Posterior vena cava (tissue), 2 donors: ENCODE results near the gene NPAS3. TPM values are rescaled to one million over a fixed set of nuclear protein-coding genes. Genes with fewer than 3 reads are reported as not detected.
"Not testable (repeated sequence)": the region's sequence is repeated elsewhere in the genome, so short reads cannot be mapped to it uniquely, and the experiment has no call there.

Experiments used
- DNase-seq: peaks from one replicate; pipeline ENCODE4 v3.0.0-alpha.2; 2020; ENCODE audit warnings: low spot score
- intact Hi-C, 2 donors: fragments of 100-400 bp; cut with DNase I; formaldehyde crosslinking; loops; one replicate each; pipeline versions ENCODE4 v1.14.1 to v1.14.2; 2022 to 2023
- total RNA-seq, 2 donors: library from RNA; stranded (reverse); fragmentation: NEBNext Ultra II Directional; extraction: Animal tissue kit (Norgen Biotek cat#: 25700); gene quantifications; one replicate each; pipeline ENCODE4 v1.2.1, GENCODE V29; 2021
- donor health status: DM: yes; HTN: yes; CAD: no.
- donor health status: DM: yes; HTN: yes; CAD: no.

The NPAS3 gene
- total RNA-seq, 2 donors from 2014 or later = 1.3 to 2.6 TPM

DNA sequence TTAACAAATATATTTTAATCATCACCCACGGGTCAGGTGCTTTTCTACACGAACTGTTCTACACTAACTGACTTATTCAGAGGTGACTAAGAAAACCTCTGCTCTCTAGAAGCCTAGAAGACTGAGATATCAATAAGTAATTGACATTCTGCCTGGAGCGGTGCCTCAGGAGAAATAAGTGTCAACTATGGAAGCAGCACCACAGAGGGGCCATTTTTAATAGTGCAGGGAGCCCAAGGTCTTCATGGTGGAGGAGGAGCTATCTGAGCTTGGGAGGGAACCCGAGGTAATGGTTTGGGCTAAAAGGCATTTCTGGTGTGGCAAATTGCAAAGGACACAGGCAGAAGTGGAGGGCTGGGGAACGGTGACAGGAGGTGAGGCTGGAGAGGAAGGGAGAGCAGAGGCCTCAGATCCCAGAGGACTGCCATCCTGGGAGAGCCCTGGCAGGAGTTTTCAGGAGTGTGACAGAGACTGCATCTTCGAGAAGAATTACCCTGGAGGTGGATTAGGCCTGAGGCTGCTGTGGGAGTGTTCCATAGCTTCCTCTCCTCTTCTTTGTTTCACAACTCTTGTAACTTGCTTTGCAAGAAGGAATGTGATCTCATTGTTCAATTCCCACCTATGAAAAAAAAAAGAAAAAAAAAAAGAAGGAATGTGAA lies 123.1 kb downstream of the NPAS3 start:
- intact Hi-C loops = no loop called here
- DNase-seq = no peak

DNA sequence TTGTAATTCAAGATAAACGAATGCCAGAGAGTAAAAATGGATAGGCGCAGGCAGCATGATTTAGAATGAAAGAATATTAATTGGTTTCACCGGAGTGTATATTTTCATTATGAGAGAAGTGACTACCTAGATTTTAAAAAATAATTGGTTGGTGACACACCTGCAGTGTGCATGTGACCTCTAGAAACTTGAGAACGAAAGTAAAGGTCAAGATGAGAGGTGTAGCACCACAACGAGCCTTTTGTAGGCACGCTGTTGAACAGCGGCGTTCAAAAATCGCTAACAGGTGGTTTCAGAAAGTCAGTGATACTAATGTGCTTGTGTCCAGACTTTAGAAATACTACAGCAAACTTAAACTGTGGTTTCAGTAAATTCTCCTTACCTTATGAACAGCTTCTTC lies 123.8 kb downstream of the NPAS3 start:
- no peak for DNase-seq
- intact Hi-C loops = no loop called here

DNA sequence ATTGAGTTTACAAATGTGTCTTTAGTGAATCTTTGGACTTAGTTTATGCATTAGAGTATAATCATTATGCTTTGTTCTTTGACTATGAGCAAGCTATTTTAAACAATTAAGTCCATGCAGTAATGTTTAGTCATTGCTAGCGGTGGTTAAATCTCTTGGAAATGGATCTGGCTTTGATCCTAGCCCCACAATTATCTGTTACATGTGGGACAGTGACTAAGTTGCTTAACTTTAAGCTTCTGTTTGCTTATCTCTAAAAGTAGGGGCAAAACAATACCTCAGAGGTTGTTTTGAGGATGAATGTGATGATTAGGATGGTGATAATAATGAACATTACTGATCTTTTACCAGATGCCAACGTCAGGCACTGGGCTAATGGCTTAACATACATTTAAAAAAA lies 124.2 kb downstream of the NPAS3 start:
- DNase-seq = no peak
- intact Hi-C loops = no loop called here

DNA sequence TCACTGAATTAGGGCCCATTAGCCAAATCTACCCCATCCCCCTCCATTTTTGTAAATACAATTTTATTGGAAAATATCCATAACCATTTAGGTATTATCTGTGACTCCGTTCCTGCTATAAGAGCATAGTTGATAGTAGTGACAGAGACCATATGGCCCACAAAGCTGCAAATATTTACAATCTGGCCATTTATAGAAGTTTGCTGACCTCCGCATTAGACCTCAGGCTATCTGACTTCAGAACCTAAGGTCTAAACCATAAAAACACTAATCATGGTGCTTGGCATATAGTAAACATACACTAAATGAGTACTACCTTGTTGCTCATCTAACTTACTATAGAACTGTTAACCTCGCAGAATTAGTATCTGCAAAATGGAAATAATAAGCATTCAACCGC lies 124.8 kb downstream of the NPAS3 start:
- intact Hi-C loops = no loop called here
- DNase-seq = no peak

DNA sequence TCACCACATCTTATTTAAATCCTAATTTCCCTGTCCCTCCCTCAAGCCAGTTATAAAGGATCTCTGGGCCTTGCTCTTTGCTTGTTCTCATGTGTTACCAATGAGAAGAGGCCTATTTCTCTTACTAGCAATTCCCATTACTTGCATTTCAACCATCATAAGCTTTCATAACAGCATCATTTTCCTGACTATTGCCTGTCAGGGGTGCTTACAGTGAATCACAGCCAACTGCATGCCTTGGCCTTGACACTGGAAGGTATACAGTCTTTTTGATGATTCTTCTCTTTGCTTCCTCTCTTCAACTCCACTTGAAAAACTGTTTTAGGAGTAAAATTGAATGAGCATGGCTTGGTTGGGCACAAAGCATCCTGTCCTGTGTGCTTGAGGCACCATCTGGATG lies 127.0 kb downstream of the NPAS3 start:
- no peak for DNase-seq
- intact Hi-C loops = no loop called here

DNA sequence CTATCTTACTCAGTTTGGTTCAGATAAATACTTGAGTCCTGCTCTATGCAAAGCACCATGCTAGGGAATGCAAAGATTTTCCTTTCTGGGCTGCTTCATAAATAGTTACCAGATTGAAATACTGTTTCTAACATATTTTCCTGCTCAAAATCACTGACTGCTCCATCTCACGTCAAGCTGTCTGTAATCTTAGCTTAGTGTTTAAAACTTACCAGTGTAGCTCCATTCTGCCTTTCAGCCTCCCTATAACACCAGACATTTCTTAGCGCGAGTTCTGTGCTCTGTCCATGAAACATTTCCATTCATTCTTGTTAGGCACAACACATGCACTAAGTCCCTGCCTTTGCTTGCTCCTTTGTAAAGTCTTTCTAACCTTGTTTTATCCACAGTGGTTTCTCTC lies 129.4 kb downstream of the NPAS3 start:
- intact Hi-C loops = no loop called here
- DNase-seq = no peak

DNA sequence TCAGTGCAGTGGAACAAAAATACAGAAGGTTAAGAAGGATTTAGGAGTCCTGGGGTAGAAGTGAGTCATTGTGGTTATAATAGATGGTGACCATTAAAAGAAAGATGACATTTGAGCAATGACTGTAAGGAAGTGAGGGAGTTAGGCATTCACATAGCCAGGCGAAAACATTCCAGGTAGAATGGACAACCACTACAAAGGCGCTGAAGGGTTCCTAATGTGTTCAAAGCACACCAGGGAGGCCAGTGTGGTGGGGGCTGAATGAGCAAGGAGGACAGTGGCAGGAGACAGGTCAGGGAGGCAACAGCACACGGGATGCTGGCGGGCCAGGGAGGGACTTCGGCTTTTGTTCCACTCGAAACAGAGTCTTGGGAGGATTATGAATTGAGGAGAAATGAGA lies 129.9 kb downstream of the NPAS3 start:
- intact Hi-C loops = no loop called here

DNA sequence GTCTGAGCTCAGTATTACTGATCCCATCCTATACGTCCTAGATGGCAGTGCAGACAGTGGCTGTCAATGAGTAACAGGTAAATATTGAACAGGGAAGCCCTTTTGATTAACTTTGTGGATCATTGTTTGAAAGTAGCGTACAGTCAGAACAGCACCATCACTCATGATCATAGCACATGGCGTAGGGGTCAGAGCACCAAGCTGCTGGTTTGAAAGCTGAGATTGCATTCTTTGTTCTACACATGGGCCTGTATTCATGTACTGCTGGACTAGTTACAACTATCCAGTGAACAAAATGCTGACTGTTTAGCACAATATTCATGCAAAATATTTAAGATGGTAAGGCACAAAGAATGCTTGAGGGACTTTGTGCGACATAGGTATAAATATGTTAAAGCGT lies 131.8 kb downstream of the NPAS3 start:
- DNase-seq = no peak

More for the DNA sequence above, 129.9 kb downstream of the NPAS3 start:
- no peak for DNase-seq

DNA sequence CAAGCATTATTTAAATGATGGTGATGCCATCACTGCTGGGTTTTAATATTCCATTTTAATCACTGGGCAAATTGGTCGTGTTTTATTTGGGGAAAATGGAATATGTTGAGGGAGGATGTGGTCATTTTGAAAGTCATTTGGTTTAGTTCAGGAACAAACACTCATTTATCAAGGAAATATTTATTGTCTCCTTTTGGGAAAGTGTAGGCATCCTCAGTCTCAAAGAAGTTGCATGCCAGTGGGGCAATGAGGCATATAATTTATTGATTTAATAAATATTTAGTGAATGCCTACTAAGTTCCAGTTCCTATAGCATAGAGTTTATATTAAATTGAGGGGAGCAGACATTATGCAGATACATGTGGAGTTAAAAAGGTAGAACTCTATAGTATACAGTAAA lies 134.3 kb downstream of the NPAS3 start:
- DNase-seq = no peak
- intact Hi-C loops = no loop called here

More for the DNA sequence above, 131.8 kb downstream of the NPAS3 start:
- intact Hi-C loops = no loop called here

DNA sequence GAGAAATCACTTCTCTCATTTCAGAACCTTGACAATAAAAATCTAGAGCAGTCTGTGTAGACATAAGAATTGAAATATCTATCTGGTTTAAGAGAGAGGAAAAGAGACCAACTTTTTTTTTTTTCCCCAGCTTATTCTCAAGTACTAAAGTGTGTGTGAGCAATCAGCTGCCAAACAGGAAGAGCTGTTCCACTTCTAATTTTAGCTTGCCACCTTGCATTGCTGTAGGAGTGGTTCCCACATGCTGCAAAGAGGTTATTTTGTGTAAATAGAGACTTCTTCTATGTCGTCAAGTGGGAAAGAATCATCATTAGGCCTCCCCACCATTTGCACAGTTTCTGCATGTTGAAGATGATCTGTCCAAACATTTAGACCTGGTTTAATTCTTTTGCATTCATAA lies 142.6 kb downstream of the NPAS3 start:
- DNase-seq = no peak
- intact Hi-C loops = no loop called here

DNA sequence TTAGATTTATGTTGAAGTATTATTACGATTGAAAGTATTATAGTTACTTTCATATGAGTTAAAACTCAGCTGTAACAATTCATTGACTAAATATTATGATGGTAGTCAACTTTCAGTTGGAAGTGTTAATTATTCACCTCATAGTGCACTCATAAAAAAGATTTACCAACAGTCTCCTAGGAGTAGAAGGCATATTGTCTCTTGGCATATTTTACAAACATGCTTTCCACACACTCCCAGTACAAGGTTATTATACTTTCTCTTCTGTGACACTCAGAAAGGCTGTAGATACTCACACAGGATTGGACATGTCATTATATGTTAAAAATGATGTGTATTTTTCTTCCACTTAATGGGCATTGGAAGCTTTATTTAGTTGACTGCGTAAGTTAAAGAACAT lies 147.1 kb downstream of the NPAS3 start:
- intact Hi-C loops = no loop called here
- DNase-seq = no peak

DNA sequence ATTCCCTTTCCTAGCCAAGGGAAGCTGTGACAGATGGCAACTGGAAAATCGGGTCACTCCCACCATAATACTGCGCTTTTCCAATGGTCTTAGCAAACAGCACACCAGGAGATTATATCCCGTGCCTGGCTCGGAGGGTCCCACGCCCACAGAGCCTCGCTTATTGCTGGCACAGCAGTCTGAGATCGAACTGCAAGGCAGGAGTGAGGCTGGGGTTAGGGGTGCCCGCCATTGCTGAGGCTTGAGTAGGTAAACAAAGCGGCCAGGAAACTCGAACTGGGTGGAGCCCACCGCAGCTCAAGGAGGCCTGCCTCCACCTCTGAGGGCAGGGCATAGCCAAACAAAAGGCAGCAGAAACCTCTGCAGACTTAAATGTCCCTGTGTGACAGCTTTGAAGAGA lies 149.6 kb downstream of the NPAS3 start:
- intact Hi-C loops, DNase-seq: not testable (repeated sequence)

DNA sequence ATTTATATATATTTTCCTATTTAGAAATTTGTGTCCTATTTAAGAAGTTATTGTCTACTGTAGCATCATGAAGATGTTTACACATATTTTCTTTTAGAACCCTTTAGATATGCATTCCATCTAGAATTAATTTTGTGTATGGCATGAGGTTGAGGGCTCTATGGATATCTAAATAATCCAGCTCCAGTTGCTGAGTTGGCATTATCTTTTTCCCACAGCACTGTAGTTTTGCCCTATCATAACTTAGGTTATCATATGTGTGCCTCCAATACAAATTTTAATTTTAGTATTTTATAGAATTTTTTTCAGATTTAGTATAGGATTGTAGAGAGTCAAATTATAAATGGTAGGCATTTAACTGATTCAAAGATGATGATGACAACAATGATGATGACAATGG lies 159.3 kb downstream of the NPAS3 start:
- no peak for DNase-seq
- intact Hi-C loops = no loop called here

DNA sequence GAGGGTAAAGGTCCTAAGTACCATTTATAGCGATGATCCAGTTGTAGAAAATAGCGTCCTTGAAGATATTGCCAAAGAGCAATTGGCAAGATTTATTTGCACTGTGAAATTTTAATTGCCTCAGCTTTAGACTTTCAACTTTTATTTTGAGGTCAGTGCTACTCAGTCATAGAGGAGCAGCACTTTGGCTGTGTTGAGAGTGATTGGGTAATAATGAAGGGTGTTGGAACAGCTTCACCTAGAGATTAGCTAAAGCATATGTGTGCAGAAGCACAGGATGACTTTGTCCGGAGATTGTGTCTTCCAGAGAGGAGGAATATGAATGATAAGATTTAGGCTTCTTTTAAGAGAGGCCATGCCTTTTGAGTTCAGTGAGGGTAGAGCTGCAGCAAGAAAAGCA lies 164.8 kb downstream of the NPAS3 start:
- intact Hi-C loops = no loop called here
- DNase-seq = no peak

DNA sequence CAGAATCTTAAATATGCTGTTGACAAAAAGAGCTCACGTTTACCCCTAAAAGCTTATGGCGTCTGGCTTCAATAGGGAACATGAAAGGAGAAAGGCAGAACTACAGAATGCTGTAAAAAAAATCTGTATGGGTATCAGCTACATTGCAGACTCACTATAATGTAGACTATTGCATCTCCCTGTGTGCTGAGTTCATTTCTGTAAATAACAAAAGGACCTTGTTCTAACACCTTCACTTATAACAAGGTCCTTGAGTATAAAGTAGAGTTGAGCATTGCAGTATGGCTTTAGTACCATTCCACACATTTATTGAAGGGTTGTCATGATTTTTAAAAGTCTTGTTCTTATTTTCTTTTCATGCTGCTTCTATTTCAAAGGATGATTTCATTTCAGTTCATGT lies 165.3 kb downstream of the NPAS3 start:
- DNase-seq = no peak
- intact Hi-C loops = no loop called here

DNA sequence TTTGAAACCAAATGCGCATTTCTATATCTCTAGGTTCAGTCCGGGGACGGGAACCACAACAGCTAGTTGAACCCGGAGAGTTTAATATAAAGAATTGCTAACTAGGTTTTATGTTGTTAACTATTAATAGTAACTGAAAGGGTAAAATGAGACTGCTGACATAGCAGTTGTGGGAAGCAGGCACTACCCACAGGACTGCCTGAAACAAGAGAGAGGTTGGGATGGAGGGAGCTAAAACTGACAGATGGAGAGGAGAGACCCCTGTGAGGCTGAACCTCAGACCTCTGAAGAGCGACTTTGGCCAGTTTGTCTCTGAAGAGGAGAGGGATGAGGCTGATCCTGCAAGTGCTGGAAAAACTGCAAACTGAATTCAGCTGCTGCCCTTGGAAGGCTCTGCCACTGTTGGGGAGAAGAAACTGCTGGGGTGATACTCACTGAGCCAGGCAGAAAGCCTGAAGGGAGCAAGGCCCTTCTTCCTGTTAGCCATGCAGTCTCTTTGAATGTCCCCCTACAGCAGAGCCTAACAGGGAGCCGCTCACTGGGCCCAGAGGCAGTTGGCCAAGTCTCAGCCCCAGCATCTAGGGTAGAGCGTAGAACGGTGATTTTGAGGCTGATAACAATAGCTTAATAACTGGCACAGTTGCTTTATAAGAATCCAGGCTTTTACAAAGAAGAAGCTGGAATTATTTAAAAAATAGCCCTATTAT lies 172.2 kb downstream of the NPAS3 start:
- intact Hi-C loops = no loop called here
- no peak for DNase-seq

DNA sequence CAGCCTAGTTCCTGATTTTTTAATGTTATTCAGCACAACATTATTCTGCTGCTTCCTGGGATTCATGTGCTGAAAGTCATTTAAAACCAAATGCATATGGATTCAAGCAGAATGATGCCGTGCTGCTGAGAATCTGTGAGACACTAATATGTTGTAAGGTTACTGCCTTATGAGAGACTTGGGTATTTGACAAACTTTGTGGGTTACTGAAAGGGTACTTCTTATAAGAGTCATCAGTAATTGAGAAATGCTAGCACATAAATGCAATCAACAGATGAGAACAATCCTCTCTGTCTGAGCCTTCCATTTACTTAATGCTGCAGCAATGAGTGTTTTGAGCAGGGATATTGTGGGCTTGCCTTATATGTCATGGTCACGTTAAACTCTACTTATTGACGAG lies 175.7 kb downstream of the NPAS3 start:
- intact Hi-C loops = no loop called here
- no peak for DNase-seq

DNA sequence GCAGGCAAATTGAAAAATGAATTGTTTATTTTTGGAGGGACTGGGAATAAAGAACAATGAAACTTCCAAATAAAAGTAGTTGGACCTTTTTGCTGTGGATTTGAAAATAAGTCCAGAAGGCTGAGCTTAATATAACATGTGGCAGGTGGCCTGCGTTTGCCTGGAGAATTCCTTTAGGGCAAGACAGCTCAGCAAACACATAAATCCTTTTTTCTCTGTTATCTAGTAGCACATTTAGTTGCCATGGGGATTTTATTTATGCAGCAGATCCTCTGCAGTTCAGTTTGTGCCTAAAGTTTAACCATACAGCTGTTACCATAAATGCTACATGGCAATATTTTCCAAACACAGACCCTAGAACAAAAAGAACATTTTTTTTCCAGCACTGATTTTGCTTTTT lies 180.0 kb downstream of the NPAS3 start:
- DNase-seq = no peak
- intact Hi-C loops = no loop called here

DNA sequence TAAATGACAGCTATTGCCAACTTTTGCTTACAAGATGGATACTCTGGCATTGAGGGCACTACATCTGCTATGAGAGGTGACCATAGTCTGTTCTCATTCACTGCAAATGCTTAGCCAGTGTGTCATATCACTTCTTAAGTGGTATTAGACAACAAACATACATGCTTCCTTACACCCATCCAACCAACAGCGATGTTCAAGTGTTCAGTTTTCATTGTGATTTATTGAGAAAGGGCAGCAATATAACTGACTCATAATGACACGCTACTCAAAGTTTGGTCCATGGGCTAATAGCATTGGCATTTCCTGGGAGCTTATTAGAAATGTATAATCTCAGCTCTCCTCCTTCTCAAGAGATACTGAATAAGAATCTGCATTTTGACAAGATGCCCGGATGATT lies 181.7 kb downstream of the NPAS3 start:
- no peak for DNase-seq
- intact Hi-C loops = no loop called here

DNA sequence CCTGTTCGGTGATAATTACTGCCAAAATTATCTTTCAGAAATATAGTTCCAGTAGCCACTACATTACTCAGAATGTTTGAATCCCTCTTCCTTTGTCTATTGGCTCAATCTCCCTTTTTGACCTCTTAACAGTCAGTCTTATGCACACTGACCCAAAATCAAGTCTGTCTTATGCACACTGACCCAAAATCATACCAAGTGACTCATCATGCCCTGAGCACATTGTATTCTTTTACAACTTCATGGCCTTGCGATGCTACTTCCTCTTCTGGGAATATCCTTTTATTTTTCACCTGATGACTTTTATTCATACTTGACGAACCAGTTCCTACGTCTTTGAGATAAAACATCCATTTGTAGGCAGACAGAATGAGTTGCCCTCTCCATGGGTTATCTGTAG lies 182.3 kb downstream of the NPAS3 start:
- intact Hi-C loops = no loop called here
- DNase-seq = no peak

DNA sequence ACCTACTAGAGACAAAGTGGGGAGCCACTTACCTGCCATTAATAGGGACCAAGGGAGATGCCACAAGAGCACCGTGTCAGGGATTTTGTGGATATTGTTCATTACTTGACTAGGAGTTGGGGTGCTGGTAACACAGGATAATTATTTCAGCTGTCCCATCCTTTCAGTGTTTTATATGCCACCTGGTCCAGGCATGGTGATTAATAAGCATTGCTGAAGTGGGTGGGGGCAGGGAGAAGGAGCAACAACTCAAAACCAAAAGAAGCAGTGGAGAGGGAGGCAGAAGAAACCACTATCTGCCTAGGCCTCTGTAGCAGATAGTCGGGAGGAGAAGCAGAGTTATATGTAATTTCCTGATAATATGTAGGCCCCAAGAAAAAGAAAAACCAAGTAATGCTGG lies 184.6 kb downstream of the NPAS3 start:
- DNase-seq = no peak
- intact Hi-C loops = no loop called here
